ENCODE results near the gene TGM4.

TGM4 gene

GRCh38 chr3:44874308-44874707, at the start of gene TGM4:
Gene TGM4 (plus strand): TSS chr3:44874608. CDS start chr3:44874679, 71 bp downstream.
- TF ChIP-seq CTCF (IDR thresholded peaks at IDR 0.05; ENCODE audit: unreplicated experiment in 3 of 3) = no peak
- no peak within 1 kb of the TSS for H3K4me3 Mint-ChIP-seq
- H3K27ac Mint-ChIP-seq = no peak within 1 kb of the TSS
- H3K4me1 Mint-ChIP-seq = no peaks in the 10 kb centered on the region
- no peaks in the 10 kb centered on the region for H3K27me3 Mint-ChIP-seq (ENCODE audit: low read depth)
- H3K9me3 Mint-ChIP-seq = no peaks in the 10 kb centered on the region
- H3K36me3 Mint-ChIP-seq (ENCODE audit: low read depth) = no peaks in the 10 kb centered on the region

- peaks cover 47% of the 10 kb centered on the region for H3K36me3 Mint-ChIP-seq (ENCODE audit: low read depth)
- no peaks in the 10 kb centered on the region for H3K4me1 Mint-ChIP-seq
- H3K27ac Mint-ChIP-seq = no peak overlapping the region
- no peak for TF ChIP-seq CTCF (IDR thresholded peaks at IDR 0.05; ENCODE audit: unreplicated experiment in 3 of 3)
- no peak overlapping the region for H3K4me3 Mint-ChIP-seq
- H3K27me3 Mint-ChIP-seq (ENCODE audit: low read depth) = no peaks in the 10 kb centered on the region
- peaks cover 13% of the 10 kb centered on the region for H3K9me3 Mint-ChIP-seq
Measured at GRCh38 chr3:44825264-44825925, 49.0 kb upstream of the TGM4 start.

- H3K36me3 Mint-ChIP-seq (ENCODE audit: low read depth) = peaks cover 48% of the 10 kb centered on the region
- no peak for TF ChIP-seq CTCF (IDR thresholded peaks at IDR 0.05; ENCODE audit: unreplicated experiment in 3 of 3)
- peaks cover 9% of the 10 kb centered on the region for H3K9me3 Mint-ChIP-seq
- no peaks in the 10 kb centered on the region for H3K27me3 Mint-ChIP-seq (ENCODE audit: low read depth)
- no peaks in the 10 kb centered on the region for H3K4me1 Mint-ChIP-seq
- no peak overlapping the region for H3K27ac Mint-ChIP-seq
- no peak overlapping the region for H3K4me3 Mint-ChIP-seq
Measured at GRCh38 chr3:44827196-44827595, 47.2 kb upstream of the TGM4 start.

GRCh38 chr3:44831232-44831631, 43.2 kb upstream of the TGM4 start:
- Mint-ChIP-seq H3K36me3 (ENCODE audit: low read depth) (peaks cover 40% of the 10 kb centered on the region), H3K27me3 (ENCODE audit: low read depth) (no peaks in the 10 kb centered on the region), H3K4me3 (no peak overlapping the region), H3K4me1 (no peaks in the 10 kb centered on the region), H3K9me3 (peaks cover 4% of the 10 kb centered on the region), H3K27ac (no peak overlapping the region)
- no peak for TF ChIP-seq CTCF (IDR thresholded peaks at IDR 0.05; ENCODE audit: unreplicated experiment in 3 of 3)

GRCh38 chr3:44832032-44832431, 42.4 kb upstream of the TGM4 start:
- Mint-ChIP-seq H3K4me3 (no peak overlapping the region), H3K27ac (no peak overlapping the region), H3K36me3 (ENCODE audit: low read depth) (peaks cover 44% of the 10 kb centered on the region), H3K9me3 (peaks cover 11% of the 10 kb centered on the region), H3K4me1 (no peaks in the 10 kb centered on the region), H3K27me3 (ENCODE audit: low read depth) (no peaks in the 10 kb centered on the region)
- TF ChIP-seq CTCF (IDR thresholded peaks at IDR 0.05; ENCODE audit: unreplicated experiment in 3 of 3) = no peak

GRCh38 chr3:44832965-44833364, 41.4 kb upstream of the TGM4 start:
- Mint-ChIP-seq H3K9me3 (peaks cover 15% of the 10 kb centered on the region), H3K4me3 (no peak overlapping the region), H3K27ac (no peak overlapping the region), H3K36me3 (ENCODE audit: low read depth) (peaks cover 47% of the 10 kb centered on the region), H3K27me3 (ENCODE audit: low read depth) (no peaks in the 10 kb centered on the region), H3K4me1 (no peaks in the 10 kb centered on the region)
- no peak for TF ChIP-seq CTCF (IDR thresholded peaks at IDR 0.05; ENCODE audit: unreplicated experiment in 3 of 3)

Data from nephron (organoid).